Ovary (tissue), 9 donors: ENCODE data around the gene ADORA1. TPM values are rescaled to one million over a fixed set of nuclear protein-coding genes. Genes with fewer than 3 reads are reported as not detected.

ENCODE experiments used
- DNase-seq, 5 donors: peaks; one replicate each; pipeline ENCODE4 v3.0.0-alpha.2; 2019 to 2020
- H3K27ac ChIP-seq, 2 donors: fragments of 200-600 bp; one replicate each; pipeline versions ENCODE4 v1.5.1 to v1.8.0; 2019 to 2022
- H3K27me3 ChIP-seq: fragments of 200-600 bp; one replicate; pipeline ENCODE4 v1.8.0; 2022
- H3K36me3 ChIP-seq: fragments of 200-600 bp; sonication (generic); one replicate; pipeline ENCODE4 v1.5.1; 2019
- H3K4me1 ChIP-seq: one replicate; pipeline ENCODE4 v1.8.1; 2013; ENCODE audit warnings: mild to moderate bottlenecking, moderate library complexity; ENCODE audit not compliant: insufficient read depth
- H3K4me3 ChIP-seq: fragments of 200-600 bp; sonication (generic); one replicate; pipeline ENCODE4 v1.5.1; 2017
- H3K9me3 ChIP-seq, 2 donors: fragments of 200-600 bp in 1 of 2; sonication (generic) in 1 of 2; one replicate each; pipeline versions ENCODE4 v1.5.1 to v1.8.1; 2013 to 2019; ENCODE audit warnings: mild to moderate bottlenecking in 1 of 2, moderate library complexity in 1 of 2
- CTCF ChIP-seq, 3 donors: fragments of 450-650 bp in 2 of 3; fragments of 200-600 bp in 1 of 3; IDR thresholded peaks; one replicate each; pipeline versions ENCODE4 v1.5.1 to v1.8.0; 2016 to 2022; ENCODE audit warnings: antibody characterized with exemption in 3 of 3, mild to moderate bottlenecking in 1 of 3
- EP300 ChIP-seq: sonication (generic); formaldehyde crosslinking; IDR thresholded peaks from one replicate; pipeline ENCODE4 v1.6.1; 2017; ENCODE audit warnings: antibody characterized with exemption
- POLR2A ChIP-seq: fragments of 450-650 bp; IDR thresholded peaks from one replicate; pipeline ENCODE4 v1.6.1; 2017; ENCODE audit warnings: antibody characterized with exemption, mild to moderate bottlenecking, moderate library complexity
- WGBS, 3 donors: extraction: QIAGEN DNeasy Blood & Tissue Kit in 1 of 3; methylation state at CpG; one replicate each; pipeline versions ENCODE4 v1.1.5 to v1.1.7; 2013 to 2017; 5-methylcytosine and 5-hydroxymethylcytosine counted together
- intact Hi-C, 4 donors: fragments of 100-400 bp; cut with DNase I; formaldehyde crosslinking; loops; one replicate each; pipeline versions ENCODE4 v1.11.0 to v1.15.1; 2022 to 2023
- polyA plus RNA-seq, 2 donors: library from polyadenylated mRNA; stranded (reverse); fragments of 200-250 nt in 1 of 2; fragments of 350-450 nt in 1 of 2; fragmentation: Illumina TruSeq in 1 of 2; extraction: RNeasy Lipid Tissue Mini Kit (QIAGEN cat#74804) in 1 of 2; gene quantifications; one replicate each; pipeline ENCODE4 v1.2.3, GENCODE V29; 2013 to 2014
- total RNA-seq, 7 donors: library from RNA; depleted of rRNA in 2 of 7; stranded (reverse); fragments of >200 nt in 2 of 7; fragmentation: NEBNext Ultra II Directional in 3 of 7; extraction: Animal tissue kit (Norgen Biotek cat#: 25700) in 3 of 7; gene quantifications; one replicate each; pipeline versions ENCODE4 v1.1.0 to v1.2.4, GENCODE V29; 2016 to 2023
- donor health status: DM: no; HTN: no; CAD: no; lungs with moderate emphysema.
- donor health status: DM: no; HTN: no; CAD: no.
- donor health status: Bipolar disorder and iron deficiency.
- donor health status: DM: yes; HTN: yes; CAD: no.
- donor health status: DM: no; HTN: no; CAD: no.
- donor health status: DM: yes; HTN: yes; CAD: no.

The ADORA1 gene
- total and polyA plus RNA-seq, 9 donors, result 0.15 to 1.3 (median 0.60) TPM

- no peak for DNase-seq
- H3K4me3 ChIP-seq, result no peak overlapping the region
- no peaks in the 10 kb centered on the region for H3K9me3 ChIP-seq
- no peaks in the 10 kb centered on the region for H3K4me1 ChIP-seq
- intact Hi-C loops, result no loop called here
- no peak for TF ChIP-seq EP300
- WGBS, 3 donors, result 90 to 94% (median 93%) methylated on average over 4 of the region's 4 CpGs
- H3K27ac ChIP-seq, result no peak overlapping the region
- H3K27me3 ChIP-seq, result no peaks in the 10 kb centered on the region
- no peaks in the 10 kb centered on the region for H3K36me3 ChIP-seq
Observed at GRCh38 chr1:203137324-203137723, 9.8 kb downstream of the ADORA1 start.

DNA sequence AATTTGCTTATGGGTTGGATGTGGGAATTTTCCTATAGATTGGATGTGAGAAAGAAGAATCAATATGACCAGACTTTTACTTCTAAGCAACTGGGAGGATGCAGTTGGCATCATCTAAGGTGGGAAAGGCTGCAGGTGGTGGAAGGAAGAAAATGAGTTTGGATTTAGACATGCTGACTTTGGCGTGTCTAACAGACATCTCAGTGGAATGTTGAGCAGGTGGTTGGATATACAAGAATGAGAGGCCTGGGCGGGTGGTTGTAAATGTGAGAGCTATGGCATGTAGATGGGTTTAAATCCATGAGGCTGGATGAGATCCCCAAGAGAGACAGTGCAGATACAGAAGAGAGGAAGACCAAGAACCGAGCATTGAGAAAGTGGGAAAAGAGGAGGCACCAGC is 10.5 kb downstream of the ADORA1 start:
- 84 to 90% (median 85%) methylated on average over 3 of the region's 3 CpGs for WGBS, 3 donors
- intact Hi-C loops, result no loop called here
- no peak for DNase-seq

DNA sequence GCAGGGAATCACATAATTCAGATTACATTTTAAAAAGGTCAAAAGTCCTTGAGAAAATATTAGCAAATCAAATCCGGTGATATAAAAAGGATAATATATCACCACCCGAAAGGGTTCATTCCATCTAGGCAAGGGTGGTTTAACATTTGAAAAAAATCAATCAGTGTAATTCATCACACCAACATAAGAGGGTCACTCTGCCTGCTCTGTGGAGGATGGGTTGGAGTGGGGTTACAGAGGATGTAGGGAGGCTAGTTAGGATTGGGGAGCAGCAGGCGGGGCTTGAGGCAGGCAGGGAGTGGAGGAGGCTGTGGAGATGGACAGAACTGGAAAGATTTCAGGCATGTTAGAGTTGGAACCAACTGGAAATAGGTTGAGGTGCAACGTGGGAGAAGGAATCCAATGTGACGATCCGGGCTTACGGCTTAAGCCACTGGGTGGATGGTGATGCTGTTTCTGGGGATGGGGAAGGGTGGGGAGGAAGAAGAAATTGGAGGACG is 12.5 kb downstream of the ADORA1 start:
- H3K36me3 ChIP-seq, result no peaks in the 10 kb centered on the region
- H3K9me3 ChIP-seq, result no peaks in the 10 kb centered on the region
- TF ChIP-seq CTCF (IDR thresholded peaks at IDR 0.05) (no peak), POLR2A (no peak), EP300 (no peak)
- H3K4me1 ChIP-seq, result no peaks in the 10 kb centered on the region
- intact Hi-C loops, result no loop called here
- H3K27ac ChIP-seq, result no peak overlapping the region
- no peak for DNase-seq
- H3K27me3 ChIP-seq, result no peaks in the 10 kb centered on the region
- H3K4me3 ChIP-seq, result no peak overlapping the region
- 80 to 84% (median 83%) methylated on average over 8 of the region's 8 CpGs for WGBS, 3 donors

More for the DNA sequence above, 10.5 kb downstream of the ADORA1 start:
- Histone ChIP-seq H3K4me1 (no peaks in the 10 kb centered on the region), H3K36me3 (no peaks in the 10 kb centered on the region), H3K9me3 (no peaks in the 10 kb centered on the region), H3K4me3 (no peak overlapping the region), H3K27ac (no peak overlapping the region), H3K27me3 (no peaks in the 10 kb centered on the region)
- TF ChIP-seq POLR2A (no peak), EP300 (no peak), CTCF (IDR thresholded peaks at IDR 0.05) (no peak)

GRCh38 chr1:203140743-203141520 is 13.4 kb downstream of the ADORA1 start:
- Histone ChIP-seq H3K9me3 (no peaks in the 10 kb centered on the region), H3K4me3 (no peak overlapping the region), H3K4me1 (no peaks in the 10 kb centered on the region), H3K27ac (no peak overlapping the region), H3K27me3 (no peaks in the 10 kb centered on the region), H3K36me3 (no peaks in the 10 kb centered on the region)
- DNase-seq, result no peak
- TF ChIP-seq CTCF (IDR thresholded peaks at IDR 0.05) (no peak), EP300 (no peak), POLR2A (no peak)
- WGBS, 3 donors, result 57 to 67% (median 57%) methylated on average over 5 of the region's 5 CpGs
- intact Hi-C loops, result no loop called here

DNA sequence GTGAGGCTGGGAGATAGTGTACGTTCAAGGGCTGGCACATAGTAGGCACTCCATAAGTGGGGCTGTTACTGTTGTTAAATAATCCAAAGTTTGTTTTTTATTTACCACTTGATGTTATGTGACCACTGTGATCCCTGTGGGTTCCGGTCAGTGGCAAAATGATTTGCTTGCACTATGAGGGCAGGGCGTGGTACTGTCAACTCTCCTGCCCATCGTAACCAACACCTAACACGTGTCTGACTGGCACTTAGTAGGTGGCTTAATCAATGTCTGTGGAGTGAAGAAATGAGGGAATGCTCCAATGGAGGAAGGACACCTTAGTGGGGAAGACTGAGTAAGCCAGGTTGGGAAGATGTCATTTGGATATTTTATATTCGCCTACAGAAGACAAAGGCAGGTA is 14.6 kb downstream of the ADORA1 start:
- no peak for DNase-seq
- intact Hi-C loops, result no loop called here
- 88 to 92% (median 89%) methylated on average over 6 of the region's 6 CpGs for WGBS, 3 donors

More for the DNA sequence above, 14.6 kb downstream of the ADORA1 start:
- no peak overlapping the region for H3K4me3 ChIP-seq
- no peak overlapping the region for H3K27ac ChIP-seq
- H3K36me3 ChIP-seq, result no peaks in the 10 kb centered on the region
- TF ChIP-seq EP300, result no peak
- no peak for TF ChIP-seq POLR2A
- TF ChIP-seq CTCF (IDR thresholded peaks at IDR 0.05), result no peak
- H3K27me3 ChIP-seq, result no peaks in the 10 kb centered on the region
- H3K9me3 ChIP-seq, result no peaks in the 10 kb centered on the region
- H3K4me1 ChIP-seq, result no peaks in the 10 kb centered on the region
